NT2/D1 (cell line): ENCODE measurements around the gene STARD3.

ENCODE experiments used
- SUZ12 ChIP-seq: IDR thresholded peaks from 2 replicates; pipeline ENCODE4 v1.6.1; 2011; ENCODE audit not compliant: insufficient read length, insufficient read depth; ENCODE audit errors: extremely low read depth
- YY1 ChIP-seq: IDR thresholded peaks from 2 replicates; pipeline ENCODE4 v1.6.1; 2011; ENCODE audit not compliant: insufficient read length, insufficient read depth
- ZNF274 ChIP-seq: IDR thresholded peaks from 2 replicates; pipeline ENCODE4 v1.6.1; 2011; ENCODE audit warnings: mild to moderate bottlenecking, low read depth, low read length

DNA sequence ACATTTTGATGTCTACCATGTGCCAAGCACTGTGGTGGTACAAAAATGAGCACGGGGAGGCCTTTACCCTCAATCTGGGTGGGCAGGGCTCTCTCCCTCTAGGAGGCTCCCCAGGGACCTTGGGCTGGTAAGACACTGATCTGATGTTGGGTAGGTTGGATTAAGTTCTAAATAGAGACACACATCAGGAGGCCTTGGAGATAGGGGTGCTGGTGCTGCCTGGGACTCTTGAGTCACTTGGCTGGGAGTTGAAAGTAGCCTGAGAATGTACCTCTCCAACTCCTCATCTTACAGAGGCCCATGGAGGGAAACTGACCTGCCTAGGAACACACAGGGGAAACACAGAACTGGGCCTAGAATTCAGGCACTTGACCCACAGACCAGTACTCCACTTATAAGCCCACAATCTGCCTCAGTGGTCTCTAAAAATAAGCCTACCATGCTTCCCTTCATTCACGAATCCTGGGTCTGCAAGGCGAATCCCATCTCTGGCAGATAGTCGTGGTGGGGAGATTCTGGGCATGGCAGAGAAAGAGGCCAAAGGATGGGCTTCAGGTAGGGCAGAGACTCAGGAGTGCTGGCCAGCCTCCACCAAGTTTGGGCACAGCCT, 27.4 kb upstream of the STARD3 start:
- TF ChIP-seq ZNF274: no peak
- TF ChIP-seq SUZ12: no peak
- no peak for TF ChIP-seq YY1
